Mammary epithelial cell (primary cell): ENCODE results near the gene RXRA.

ENCODE experiments used
- CTCF ChIP-seq, 2 donors: IDR thresholded peaks in 1 of 2; conservative IDR thresholded peaks in 1 of 2; 2 replicates each; pipeline ENCODE4 v1.5.1; 2011 to 2012; ENCODE audit warnings: inconsistent platforms in 2 of 2, low read length in 2 of 2, mild to moderate bottlenecking in 2 of 2, control low read depth in 1 of 2, low read depth in 1 of 2; ENCODE audit not compliant: insufficient read depth in 1 of 2; ENCODE audit errors: extremely low read depth in 1 of 2
- EZH2 ChIP-seq: IDR thresholded peaks from 2 replicates; pipeline ENCODE4 v1.6.1; 2012; ENCODE audit warnings: low read length, inconsistent platforms, borderline replicate concordance

GRCh38 chr9:134420281-134420845 is 94.1 kb downstream of the RXRA start:
- TF ChIP-seq CTCF (conservative IDR thresholded peaks at IDR 0.05 in 1 of 2, IDR thresholded peaks at IDR 0.05 in 1 of 2; ENCODE audit: extremely low read depth in 1 of 2, insufficient read depth in 1 of 2, low read depth in 1 of 2, low read length in 2 of 2) (no peak), EZH2 (no peak)
